Erythroblast (primary cell): Measurements from ENCODE around the gene C4orf51.

ENCODE experiments used
- GATA1 ChIP-seq: IDR thresholded peaks from 2 replicates; pipeline ENCODE4 v1.6.1; 2011; ENCODE audit warnings: low read depth, mild to moderate bottlenecking, control low read depth, low read length, moderate library complexity
- POLR2A ChIP-seq: IDR thresholded peaks from 2 replicates; pipeline ENCODE4 v1.6.1; 2011; ENCODE audit warnings: mild to moderate bottlenecking, low read length

GRCh38 chr4:145681518-145681917, 1.6 kb downstream of the C4orf51 start:
- TF ChIP-seq POLR2A = no peak
- TF ChIP-seq GATA1 = no peak
